GM21526 (cell line): Measurements from ENCODE around the gene IFT122.
"Not testable (repeated sequence)": the region's sequence is repeated elsewhere in the genome, so short reads cannot be mapped to it uniquely, and the experiment has no call there.

Experiments
- ATAC-seq: cut with Tn5 transposase; IDR thresholded peaks from one replicate; pipeline ENCODE4 v1.9.1; 2021; ENCODE audit warnings: moderate library complexity; ENCODE audit not compliant: unreplicated experiment, low FRiP score

IFT122 gene

GRCh38 chr3:129490273-129490675 is 50.2 kb downstream of the IFT122 start:
- ATAC-seq, result no peak

- ATAC-seq, result not testable (repeated sequence)
Observed at GRCh38 chr3:129491077-129491476, 51.1 kb downstream of the IFT122 start.

GRCh38 chr3:129491794-129492193 is 51.8 kb downstream of the IFT122 start:
- no peak for ATAC-seq

GRCh38 chr3:129492691-129493090 is 52.7 kb downstream of the IFT122 start:
- ATAC-seq, result no peak

- no peak for ATAC-seq
Observed at GRCh38 chr3:129493206-129493605, 53.2 kb downstream of the IFT122 start.

- ATAC-seq, result not testable (repeated sequence)
Observed at GRCh38 chr3:129494499-129494898, 54.5 kb downstream of the IFT122 start.

GRCh38 chr3:129495006-129495639 is 55.1 kb downstream of the IFT122 start:
- not testable (repeated sequence) for ATAC-seq

GRCh38 chr3:129497876-129498275 is 57.9 kb downstream of the IFT122 start:
- not testable (repeated sequence) for ATAC-seq

- ATAC-seq, result not testable (repeated sequence)
Observed at GRCh38 chr3:129498603-129499488, 58.8 kb downstream of the IFT122 start.

GRCh38 chr3:129499604-129500333 is 59.7 kb downstream of the IFT122 start:
- not testable (repeated sequence) for ATAC-seq

- ATAC-seq, result no peak
Observed at GRCh38 chr3:129500334-129500658, 60.3 kb downstream of the IFT122 start.

- no peak for ATAC-seq
Observed at GRCh38 chr3:129501630-129502029, 61.6 kb downstream of the IFT122 start.

- ATAC-seq, result no peak
Observed at GRCh38 chr3:129502641-129503408, 62.8 kb downstream of the IFT122 start.

GRCh38 chr3:129503471-129504291 is 63.7 kb downstream of the IFT122 start:
- ATAC-seq, result no peak

GRCh38 chr3:129504471-129505100 is 64.6 kb downstream of the IFT122 start:
- ATAC-seq, result no peak

GRCh38 chr3:129505341-129505740 is 65.3 kb downstream of the IFT122 start:
- no peak for ATAC-seq

GRCh38 chr3:129506231-129506742 is 66.3 kb downstream of the IFT122 start:
- no peak for ATAC-seq

GRCh38 chr3:129507181-129507831 is 67.3 kb downstream of the IFT122 start:
- no peak for ATAC-seq
